Measurements from ENCODE around the gene MLX.

- TF ChIP-seq CTCF (IDR thresholded peaks at IDR 0.05; ENCODE audit: low read depth, low read length, poor library complexity, severe bottlenecking) (no peak), EZH2phosphoT487 (IDR thresholded peaks at IDR 0.05; ENCODE audit: borderline replicate concordance, low read length) (no peak)
Observed at GRCh38 chr17:42519546-42520491, 47.1 kb upstream of the MLX start.

Data from DOHH2 (cell line).